ENCODE data around the gene WASF2.

GRCh38 chr1:27365372-27366112 is 124.4 kb downstream of the WASF2 start:
- TF ChIP-seq, protein P1, sequence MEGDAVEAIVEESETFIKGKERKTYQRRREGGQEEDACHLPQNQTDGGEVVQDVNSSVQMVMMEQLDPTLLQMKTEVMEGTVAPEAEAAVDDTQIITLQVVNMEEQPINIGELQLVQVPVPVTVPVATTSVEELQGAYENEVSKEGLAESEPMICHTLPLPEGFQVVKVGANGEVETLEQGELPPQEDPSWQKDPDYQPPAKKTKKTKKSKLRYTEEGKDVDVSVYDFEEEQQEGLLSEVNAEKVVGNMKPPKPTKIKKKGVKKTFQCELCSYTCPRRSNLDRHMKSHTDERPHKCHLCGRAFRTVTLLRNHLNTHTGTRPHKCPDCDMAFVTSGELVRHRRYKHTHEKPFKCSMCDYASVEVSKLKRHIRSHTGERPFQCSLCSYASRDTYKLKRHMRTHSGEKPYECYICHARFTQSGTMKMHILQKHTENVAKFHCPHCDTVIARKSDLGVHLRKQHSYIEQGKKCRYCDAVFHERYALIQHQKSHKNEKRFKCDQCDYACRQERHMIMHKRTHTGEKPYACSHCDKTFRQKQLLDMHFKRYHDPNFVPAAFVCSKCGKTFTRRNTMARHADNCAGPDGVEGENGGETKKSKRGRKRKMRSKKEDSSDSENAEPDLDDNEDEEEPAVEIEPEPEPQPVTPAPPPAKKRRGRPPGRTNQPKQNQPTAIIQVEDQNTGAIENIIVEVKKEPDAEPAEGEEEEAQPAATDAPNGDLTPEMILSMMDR (IDR thresholded peaks at IDR 0.05; ENCODE audit: low read length): no peak
- no peak for TF ChIP-seq EZH2 (IDR thresholded peaks at IDR 0.05; ENCODE audit: borderline replicate concordance, low read length)

Data from OCI-LY1 (cell line).